DND-41 (cell line): Measurements from ENCODE around the gene BRAP.

ENCODE experiments used
- CTCF ChIP-seq: IDR thresholded peaks from 2 replicates; pipeline ENCODE4 v1.5.1; 2012; ENCODE audit warnings: borderline replicate concordance, low read length, moderate library complexity, mild to moderate bottlenecking; ENCODE audit not compliant: poor library complexity, severe bottlenecking; ENCODE audit errors: extremely low read depth
- EZH2 ChIP-seq: IDR thresholded peaks from 3 replicates; pipeline ENCODE4 v1.6.1; 2012; ENCODE audit warnings: borderline replicate concordance, low read depth, mild to moderate bottlenecking, moderate library complexity, low read length, inconsistent platforms; ENCODE audit not compliant: severe bottlenecking

GRCh38 chr12:111596985-111597830 lies 88.5 kb downstream of the BRAP start:
- TF ChIP-seq EZH2 (no peak), CTCF (no peak)
